ENCODE measurements around the gene TOR4A. TPM values are rescaled to one million over a fixed set of nuclear protein-coding genes. Genes with fewer than 3 reads are reported as not detected.

TOR4A gene
- total and polyA plus RNA-seq, 9 of the 15 experiments (the other 6 are each of a cell fraction or from before 2014, with no cell fraction given) = 3.9 to 49.2 (median 8.8) TPM

- TF ChIP-seq CBFB (CRISPR knock-in tag; IDR thresholded peaks at IDR 0.05) (peak; percentile 54), ETS1 (conservative IDR thresholded peaks at IDR 0.05; ENCODE audit: control insufficient read depth, low read depth, low read length) (no peak), GTF2A2 (tag; IDR thresholded peaks at IDR 0.05) (no peak), SUPT5H (IDR thresholded peaks at IDR 0.05) (0 out of 2 replicates have a peak, but pooled peaks have one; percentile 29), HOXB6 (CRISPR knock-in tag; IDR thresholded peaks at IDR 0.05; ENCODE audit: borderline replicate concordance) (no peak), IRF1 (CRISPR knock-in tag; IDR thresholded peaks at IDR 0.05; ENCODE audit: borderline replicate concordance) (peak; percentile 85; the same call in 1 of the 2 replicates), ZBTB40 (IDR thresholded peaks at IDR 0.05) (0 out of 2 replicates have a peak, but pooled peaks have one; percentile 39), ZBTB40 (CRISPR knock-in tag; IDR thresholded peaks at IDR 0.05) (no peak), E2F6 (IDR thresholded peaks at IDR 0.05; ENCODE audit: borderline replicate concordance in 1 of 2, extremely low read depth in 1 of 2, insufficient read depth in 1 of 2, insufficient read length in 1 of 2, low read depth in 1 of 2, low read length in 1 of 2, poor library complexity in 1 of 2, severe bottlenecking in 1 of 2) (peak; percentile 90 to 95), FOXA3 (CRISPR knock-in tag; conservative IDR thresholded peaks at IDR 0.05 in 1 of 2, IDR thresholded peaks at IDR 0.05 in 1 of 2) (peak in 1 of 2 experiments; percentile 40; a peak in 1 of 4 replicates), CGGBP1 (CRISPR knock-in tag; IDR thresholded peaks at IDR 0.05) (no peak), HNRNPK (IDR thresholded peaks at IDR 0.05; ENCODE audit: low read depth, low read length, poor library complexity, severe bottlenecking) (peak; percentile 18), GATAD2A (IDR thresholded peaks at IDR 0.05) (peak; percentile 80; the same call in 1 of the 2 replicates), L3MBTL2 (IDR thresholded peaks at IDR 0.05) (peak; percentile 89)
Measured at GRCh38 chr9:137302449-137303150, 25.1 kb downstream of the TOR4A start (continued).
